Measurements from ENCODE around the gene BTBD9.

- no peak for TF ChIP-seq BACH2 (CRISPR knock-in tag; IDR thresholded peaks at IDR 0.05; ENCODE audit: borderline replicate concordance)
- TF ChIP-seq ISL1 (CRISPR knock-in tag; IDR thresholded peaks at IDR 0.05), result no peak
Observed at GRCh38 chr6:38493931-38494547, 145.7 kb downstream of the BTBD9 start.
